HEK293 (cell line): Measurements from ENCODE around the gene TFPT.
A peak's percentile ranks its signal among the peaks of the same experiment; 100 is the strongest.

Experiments used
- CTCF ChIA-PET: fragments of 350-600 bp; formaldehyde crosslinking; extraction: SDS; loops from one replicate; lab custom pipeline; 2021; ENCODE audit warnings: antibody characterized with exemption; lab: Yijun Ruan, JAX
- POLR2A ChIA-PET: fragments of 300-600 bp; formaldehyde crosslinking; extraction: SDS; loops from one replicate; lab custom pipeline; 2020; ENCODE audit warnings: antibody characterized with exemption, inconsistent platforms; lab: Yijun Ruan, JAX
- H3K27ac ChIP-seq: fragments of 200-500 bp; sonication (Bioruptor generic); 2 replicates; pipeline ENCODE4 v1.5.1; 2014; ENCODE audit warnings: low read depth, low read length, control low read depth, inconsistent platforms; ENCODE audit errors: extremely low read depth
- H3K36me3 ChIP-seq, 2 experiments: fragments of 200-500 bp in 1 of 2; sonication (Bioruptor generic) in 1 of 2; 1 replicate in 1 of 2; 2 replicates in 1 of 2; pipeline ENCODE4 v1.5.1; 2014 to 2017; ENCODE audit warnings: inconsistent platforms in 2 of 2, low read length in 2 of 2; ENCODE audit not compliant: control insufficient read depth in 2 of 2, insufficient read depth in 1 of 2
- H3K4me1 ChIP-seq: fragments of 200-500 bp; sonication (Bioruptor generic); 2 replicates; pipeline ENCODE4 v1.5.1; 2014; ENCODE audit warnings: mild to moderate bottlenecking, low read length, inconsistent platforms; ENCODE audit not compliant: control insufficient read depth, insufficient read depth
- H3K4me3 ChIP-seq: 2 replicates; pipeline ENCODE4 v1.5.1; 2011; ENCODE audit warnings: low read depth, mild to moderate bottlenecking, control low read depth, low read length, moderate library complexity
- H3K9me3 ChIP-seq: fragments of 200-500 bp; sonication (Bioruptor generic); 2 replicates; pipeline ENCODE4 v1.5.1; 2014; ENCODE audit warnings: low read depth, low read length, inconsistent platforms; ENCODE audit not compliant: control insufficient read depth, insufficient read depth
- HOXC10 ChIP-seq: sonication (generic); formaldehyde crosslinking; IDR thresholded peaks from 2 replicates; pipeline ENCODE4 v1.8.1; 2023; ENCODE audit warnings: mild to moderate bottlenecking, missing genetic modification reagents
- HOXD13 ChIP-seq: sonication (generic); formaldehyde crosslinking; IDR thresholded peaks from 2 replicates; pipeline ENCODE4 v1.8.0; 2022; ENCODE audit warnings: missing genetic modification reagents, borderline replicate concordance
- KLF8 ChIP-seq: fragments of 450-650 bp; formaldehyde crosslinking; IDR thresholded peaks from 2 replicates; pipeline ENCODE4 v1.5.1; 2016; ENCODE audit warnings: missing biosample characterization, missing genetic modification characterization
- OVOL3 ChIP-seq: fragments of 450-650 bp; formaldehyde crosslinking; IDR thresholded peaks from 2 replicates; pipeline ENCODE4 v1.5.1; 2016; ENCODE audit warnings: missing biosample characterization, missing genetic modification characterization
- ZBTB17 ChIP-seq: fragments of 450-650 bp; formaldehyde crosslinking; IDR thresholded peaks from 2 replicates; pipeline ENCODE4 v1.5.1; 2016; ENCODE audit warnings: missing biosample characterization, missing genetic modification characterization
- ZBTB7A ChIP-seq: fragments of 450-650 bp; formaldehyde crosslinking; IDR thresholded peaks from 2 replicates; pipeline ENCODE4 v1.5.1; 2016; ENCODE audit warnings: low read depth, missing biosample characterization, missing genetic modification characterization
- ZIC2 ChIP-seq: fragments of 450-650 bp; formaldehyde crosslinking; IDR thresholded peaks from 2 replicates; pipeline ENCODE4 v1.5.1; 2016; ENCODE audit warnings: missing biosample characterization, missing genetic modification characterization
- ZNF121 ChIP-seq: fragments of 450-650 bp; formaldehyde crosslinking; IDR thresholded peaks from 2 replicates; pipeline ENCODE4 v1.5.1; 2016; ENCODE audit warnings: missing biosample characterization, missing genetic modification characterization
- ZNF629 ChIP-seq: fragments of 450-650 bp; formaldehyde crosslinking; IDR thresholded peaks from 2 replicates; pipeline ENCODE4 v1.5.1; 2017; ENCODE audit warnings: missing biosample characterization, missing genetic modification characterization
- ZSCAN30 ChIP-seq: fragments of 450-650 bp; IDR thresholded peaks from 2 replicates; pipeline ENCODE4 v1.5.1; 2018; ENCODE audit warnings: missing biosample characterization, mild to moderate bottlenecking, missing genetic modification characterization, moderate library complexity
- ZXDB ChIP-seq: fragments of 450-650 bp; formaldehyde crosslinking; IDR thresholded peaks from 2 replicates; pipeline ENCODE4 v1.5.1; 2016; ENCODE audit warnings: missing biosample characterization, missing genetic modification characterization
- TF ChIP-seq, protein P1 (sequence below): fragments of 450-650 bp; formaldehyde crosslinking; IDR thresholded peaks from 2 replicates; pipeline ENCODE4 v1.5.1; 2016; ENCODE audit warnings: missing biosample characterization, missing genetic modification characterization
- TF ChIP-seq, protein P2 (sequence below): fragments of 450-650 bp; formaldehyde crosslinking; optimal IDR thresholded peaks from 2 replicates; pipeline ENCODE3; 2016; ENCODE audit warnings: missing biosample characterization, mild to moderate bottlenecking, missing genetic modification characterization
- TF ChIP-seq, protein P3 (sequence below): fragments of 450-650 bp; formaldehyde crosslinking; IDR thresholded peaks from 2 replicates; pipeline ENCODE4 v1.5.1; 2017; ENCODE audit warnings: missing biosample characterization, missing genetic modification characterization
- TF ChIP-seq, protein P4 (sequence below): fragments of 450-650 bp; formaldehyde crosslinking; IDR thresholded peaks from 2 replicates; pipeline ENCODE4 v1.5.1; 2016; ENCODE audit warnings: missing biosample characterization, missing genetic modification characterization
- TF ChIP-seq, protein P5 (sequence below): fragments of 450-650 bp; formaldehyde crosslinking; IDR thresholded peaks from 2 replicates; pipeline ENCODE4 v1.5.1; 2017; ENCODE audit warnings: missing biosample characterization, missing genetic modification characterization
- TF ChIP-seq, protein P6 (sequence below): fragments of 450-650 bp; formaldehyde crosslinking; IDR thresholded peaks from 2 replicates; pipeline ENCODE4 v1.5.1; 2017; ENCODE audit warnings: missing biosample characterization, missing genetic modification characterization
- TF ChIP-seq, protein P7 (sequence below): fragments of 450-650 bp; formaldehyde crosslinking; IDR thresholded peaks from 2 replicates; pipeline ENCODE4 v1.5.1; 2016; ENCODE audit warnings: missing biosample characterization, missing genetic modification characterization
- TF ChIP-seq, protein P8 (sequence below): fragments of 450-650 bp; formaldehyde crosslinking; IDR thresholded peaks from 2 replicates; pipeline ENCODE4 v1.5.1; 2016; ENCODE audit warnings: missing biosample characterization, missing genetic modification characterization

The TFPT gene, protein sequence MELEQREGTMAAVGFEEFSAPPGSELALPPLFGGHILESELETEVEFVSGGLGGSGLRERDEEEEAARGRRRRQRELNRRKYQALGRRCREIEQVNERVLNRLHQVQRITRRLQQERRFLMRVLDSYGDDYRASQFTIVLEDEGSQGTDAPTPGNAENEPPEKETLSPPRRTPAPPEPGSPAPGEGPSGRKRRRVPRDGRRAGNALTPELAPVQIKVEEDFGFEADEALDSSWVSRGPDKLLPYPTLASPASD

DNA sequence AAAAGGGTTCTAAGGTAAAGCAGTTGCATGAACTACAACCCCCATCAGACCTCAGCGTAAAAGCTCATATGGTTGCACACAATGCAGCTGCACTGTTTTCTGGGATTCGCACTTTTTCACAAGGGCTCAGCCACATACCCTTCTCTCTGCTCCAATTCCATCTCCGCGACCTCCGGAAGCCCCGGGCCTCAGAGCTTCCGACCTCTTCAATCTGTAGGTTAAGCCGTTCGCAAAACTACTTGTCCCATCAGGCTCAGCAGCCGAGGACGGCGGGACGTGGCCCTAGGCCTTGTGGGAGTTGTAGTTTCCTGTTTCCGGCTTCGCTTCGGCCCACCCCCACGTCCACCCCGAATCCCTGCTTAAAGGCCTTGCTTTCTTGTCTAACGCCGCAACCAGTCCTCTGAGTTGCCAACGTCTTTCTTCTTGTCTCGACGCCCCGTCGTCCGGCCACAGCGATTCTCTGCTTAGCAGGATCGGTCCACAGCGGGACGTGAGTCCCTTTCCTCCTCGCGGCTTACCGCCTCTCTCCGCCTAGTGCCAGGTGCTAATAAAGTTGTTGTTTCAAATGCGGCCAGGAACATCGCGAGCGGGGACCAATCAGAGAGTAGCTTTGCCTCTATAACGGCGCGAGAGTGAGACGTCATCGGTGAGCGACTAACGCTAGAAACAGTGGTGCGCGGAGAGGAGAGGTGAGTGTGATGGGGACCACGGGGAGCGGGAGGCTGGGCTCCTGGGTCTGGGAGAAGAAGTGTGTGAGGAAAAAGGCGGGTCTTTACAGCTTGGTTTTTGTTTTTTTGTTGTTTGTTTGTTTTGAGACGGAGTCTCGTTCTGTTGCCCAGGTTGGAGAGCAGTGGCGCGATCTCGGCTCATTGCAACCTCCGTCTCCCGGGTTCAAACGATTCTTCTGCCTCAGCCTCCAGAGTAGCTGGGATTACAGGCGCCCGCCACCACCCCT, at the start of gene TFPT, which contains the start of gene PRPF31:
TFPT (minus strand) TSS at position 549 of the 955 bp plus-strand sequence; CDS start at position 161, 388 bp downstream.
PRPF31 (plus strand) TSS at position 646 of the 955 bp plus-strand sequence. CDS start 2,525 bp downstream, outside the sequence.
- Histone ChIP-seq H3K4me3 (peak within 1 kb of the TSS; percentile 95), H3K27ac (peak within 1 kb of the TSS; percentile 80), H3K9me3 (no peaks in the 10 kb centered on the region), H3K4me1 (peaks cover 7% of the 10 kb centered on the region), H3K36me3 (peaks cover 42 to 52% of the 10 kb centered on the region in 2 experiments)
- POLR2A ChIA-PET, result interaction anchor here (0.5 to 6.2 kb wide), 21 partner anchors 8 to 1380 kb away, joined by 3 to 116 read pairs (median 5); partner anchors contain the start of genes CNOT3, LENG1, LENG8 and MBOAT7
- CTCF ChIA-PET, result interaction anchor here (0.6 to 1.5 kb wide), 6 partner anchors 22 to 272 kb away, joined by 3 read pairs; partner anchors contain the start of gene MBOAT7
- TF ChIP-seq ZNF121 (tag by site-specific recombination) (peak; percentile 42; the same call in 1 of the 2 replicates), ZSCAN30 (tag by site-specific recombination) (peak; percentile 97), KLF8 (tag by site-specific recombination) (peak; percentile 97), ZBTB7A (tag by site-specific recombination) (no peak), HOXC10 (peak; percentile 97; the same call in 1 of the 2 replicates), ZXDB (tag by site-specific recombination) (peak; percentile 99), ZIC2 (tag by site-specific recombination) (peak; percentile 70), ZNF629 (peak; percentile 78), OVOL3 (tag by site-specific recombination) (peak; percentile 100), ZBTB17 (tag by site-specific recombination) (peak; percentile 98), HOXD13 (CRISPR knock-in tag) (peak; percentile 100)
- TF ChIP-seq, protein P1, sequence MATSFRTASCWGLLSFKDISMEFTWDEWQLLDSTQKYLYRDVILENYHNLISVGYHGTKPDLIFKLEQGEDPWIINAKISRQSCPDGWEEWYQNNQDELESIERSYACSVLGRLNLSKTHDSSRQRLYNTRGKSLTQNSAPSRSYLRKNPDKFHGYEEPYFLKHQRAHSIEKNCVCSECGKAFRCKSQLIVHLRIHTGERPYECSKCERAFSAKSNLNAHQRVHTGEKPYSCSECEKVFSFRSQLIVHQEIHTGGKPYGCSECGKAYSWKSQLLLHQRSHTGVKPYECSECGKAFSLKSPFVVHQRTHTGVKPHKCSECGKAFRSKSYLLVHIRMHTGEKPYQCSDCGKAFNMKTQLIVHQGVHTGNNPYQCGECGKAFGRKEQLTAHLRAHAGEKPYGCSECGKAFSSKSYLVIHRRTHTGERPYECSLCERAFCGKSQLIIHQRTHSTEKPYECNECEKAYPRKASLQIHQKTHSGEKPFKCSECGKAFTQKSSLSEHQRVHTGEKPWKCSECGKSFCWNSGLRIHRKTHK (tag by site-specific recombination), result no peak
- TF ChIP-seq, protein P2, sequence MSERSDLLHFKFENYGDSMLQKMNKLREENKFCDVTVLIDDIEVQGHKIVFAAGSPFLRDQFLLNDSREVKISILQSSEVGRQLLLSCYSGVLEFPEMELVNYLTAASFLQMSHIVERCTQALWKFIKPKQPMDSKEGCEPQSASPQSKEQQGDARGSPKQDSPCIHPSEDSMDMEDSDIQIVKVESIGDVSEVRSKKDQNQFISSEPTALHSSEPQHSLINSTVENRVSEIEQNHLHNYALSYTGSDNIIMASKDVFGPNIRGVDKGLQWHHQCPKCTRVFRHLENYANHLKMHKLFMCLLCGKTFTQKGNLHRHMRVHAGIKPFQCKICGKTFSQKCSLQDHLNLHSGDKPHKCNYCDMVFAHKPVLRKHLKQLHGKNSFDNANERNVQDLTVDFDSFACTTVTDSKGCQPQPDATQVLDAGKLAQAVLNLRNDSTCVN, result peak; percentile 57
- TF ChIP-seq, protein P3, sequence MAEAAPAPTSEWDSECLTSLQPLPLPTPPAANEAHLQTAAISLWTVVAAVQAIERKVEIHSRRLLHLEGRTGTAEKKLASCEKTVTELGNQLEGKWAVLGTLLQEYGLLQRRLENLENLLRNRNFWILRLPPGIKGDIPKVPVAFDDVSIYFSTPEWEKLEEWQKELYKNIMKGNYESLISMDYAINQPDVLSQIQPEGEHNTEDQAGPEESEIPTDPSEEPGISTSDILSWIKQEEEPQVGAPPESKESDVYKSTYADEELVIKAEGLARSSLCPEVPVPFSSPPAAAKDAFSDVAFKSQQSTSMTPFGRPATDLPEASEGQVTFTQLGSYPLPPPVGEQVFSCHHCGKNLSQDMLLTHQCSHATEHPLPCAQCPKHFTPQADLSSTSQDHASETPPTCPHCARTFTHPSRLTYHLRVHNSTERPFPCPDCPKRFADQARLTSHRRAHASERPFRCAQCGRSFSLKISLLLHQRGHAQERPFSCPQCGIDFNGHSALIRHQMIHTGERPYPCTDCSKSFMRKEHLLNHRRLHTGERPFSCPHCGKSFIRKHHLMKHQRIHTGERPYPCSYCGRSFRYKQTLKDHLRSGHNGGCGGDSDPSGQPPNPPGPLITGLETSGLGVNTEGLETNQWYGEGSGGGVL, result no peak
- TF ChIP-seq, protein P4, sequence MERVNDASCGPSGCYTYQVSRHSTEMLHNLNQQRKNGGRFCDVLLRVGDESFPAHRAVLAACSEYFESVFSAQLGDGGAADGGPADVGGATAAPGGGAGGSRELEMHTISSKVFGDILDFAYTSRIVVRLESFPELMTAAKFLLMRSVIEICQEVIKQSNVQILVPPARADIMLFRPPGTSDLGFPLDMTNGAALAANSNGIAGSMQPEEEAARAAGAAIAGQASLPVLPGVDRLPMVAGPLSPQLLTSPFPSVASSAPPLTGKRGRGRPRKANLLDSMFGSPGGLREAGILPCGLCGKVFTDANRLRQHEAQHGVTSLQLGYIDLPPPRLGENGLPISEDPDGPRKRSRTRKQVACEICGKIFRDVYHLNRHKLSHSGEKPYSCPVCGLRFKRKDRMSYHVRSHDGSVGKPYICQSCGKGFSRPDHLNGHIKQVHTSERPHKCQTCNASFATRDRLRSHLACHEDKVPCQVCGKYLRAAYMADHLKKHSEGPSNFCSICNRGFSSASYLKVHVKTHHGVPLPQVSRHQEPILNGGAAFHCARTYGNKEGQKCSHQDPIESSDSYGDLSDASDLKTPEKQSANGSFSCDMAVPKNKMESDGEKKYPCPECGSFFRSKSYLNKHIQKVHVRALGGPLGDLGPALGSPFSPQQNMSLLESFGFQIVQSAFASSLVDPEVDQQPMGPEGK (tag by site-specific recombination), result peak; percentile 92
- TF ChIP-seq, protein P5, sequence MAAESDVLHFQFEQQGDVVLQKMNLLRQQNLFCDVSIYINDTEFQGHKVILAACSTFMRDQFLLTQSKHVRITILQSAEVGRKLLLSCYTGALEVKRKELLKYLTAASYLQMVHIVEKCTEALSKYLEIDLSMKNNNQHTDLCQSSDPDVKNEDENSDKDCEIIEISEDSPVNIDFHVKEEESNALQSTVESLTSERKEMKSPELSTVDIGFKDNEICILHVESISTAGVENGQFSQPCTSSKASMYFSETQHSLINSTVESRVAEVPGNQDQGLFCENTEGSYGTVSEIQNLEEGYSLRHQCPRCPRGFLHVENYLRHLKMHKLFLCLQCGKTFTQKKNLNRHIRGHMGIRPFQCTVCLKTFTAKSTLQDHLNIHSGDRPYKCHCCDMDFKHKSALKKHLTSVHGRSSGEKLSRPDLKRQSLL, result peak; percentile 34
- TF ChIP-seq, protein P6, sequence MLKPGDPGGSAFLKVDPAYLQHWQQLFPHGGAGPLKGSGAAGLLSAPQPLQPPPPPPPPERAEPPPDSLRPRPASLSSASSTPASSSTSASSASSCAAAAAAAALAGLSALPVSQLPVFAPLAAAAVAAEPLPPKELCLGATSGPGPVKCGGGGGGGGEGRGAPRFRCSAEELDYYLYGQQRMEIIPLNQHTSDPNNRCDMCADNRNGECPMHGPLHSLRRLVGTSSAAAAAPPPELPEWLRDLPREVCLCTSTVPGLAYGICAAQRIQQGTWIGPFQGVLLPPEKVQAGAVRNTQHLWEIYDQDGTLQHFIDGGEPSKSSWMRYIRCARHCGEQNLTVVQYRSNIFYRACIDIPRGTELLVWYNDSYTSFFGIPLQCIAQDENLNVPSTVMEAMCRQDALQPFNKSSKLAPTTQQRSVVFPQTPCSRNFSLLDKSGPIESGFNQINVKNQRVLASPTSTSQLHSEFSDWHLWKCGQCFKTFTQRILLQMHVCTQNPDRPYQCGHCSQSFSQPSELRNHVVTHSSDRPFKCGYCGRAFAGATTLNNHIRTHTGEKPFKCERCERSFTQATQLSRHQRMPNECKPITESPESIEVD (tag by site-specific recombination), result no peak
- TF ChIP-seq, protein P7, sequence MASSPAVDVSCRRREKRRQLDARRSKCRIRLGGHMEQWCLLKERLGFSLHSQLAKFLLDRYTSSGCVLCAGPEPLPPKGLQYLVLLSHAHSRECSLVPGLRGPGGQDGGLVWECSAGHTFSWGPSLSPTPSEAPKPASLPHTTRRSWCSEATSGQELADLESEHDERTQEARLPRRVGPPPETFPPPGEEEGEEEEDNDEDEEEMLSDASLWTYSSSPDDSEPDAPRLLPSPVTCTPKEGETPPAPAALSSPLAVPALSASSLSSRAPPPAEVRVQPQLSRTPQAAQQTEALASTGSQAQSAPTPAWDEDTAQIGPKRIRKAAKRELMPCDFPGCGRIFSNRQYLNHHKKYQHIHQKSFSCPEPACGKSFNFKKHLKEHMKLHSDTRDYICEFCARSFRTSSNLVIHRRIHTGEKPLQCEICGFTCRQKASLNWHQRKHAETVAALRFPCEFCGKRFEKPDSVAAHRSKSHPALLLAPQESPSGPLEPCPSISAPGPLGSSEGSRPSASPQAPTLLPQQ (tag by site-specific recombination), result peak; percentile 86
- TF ChIP-seq, protein P8, sequence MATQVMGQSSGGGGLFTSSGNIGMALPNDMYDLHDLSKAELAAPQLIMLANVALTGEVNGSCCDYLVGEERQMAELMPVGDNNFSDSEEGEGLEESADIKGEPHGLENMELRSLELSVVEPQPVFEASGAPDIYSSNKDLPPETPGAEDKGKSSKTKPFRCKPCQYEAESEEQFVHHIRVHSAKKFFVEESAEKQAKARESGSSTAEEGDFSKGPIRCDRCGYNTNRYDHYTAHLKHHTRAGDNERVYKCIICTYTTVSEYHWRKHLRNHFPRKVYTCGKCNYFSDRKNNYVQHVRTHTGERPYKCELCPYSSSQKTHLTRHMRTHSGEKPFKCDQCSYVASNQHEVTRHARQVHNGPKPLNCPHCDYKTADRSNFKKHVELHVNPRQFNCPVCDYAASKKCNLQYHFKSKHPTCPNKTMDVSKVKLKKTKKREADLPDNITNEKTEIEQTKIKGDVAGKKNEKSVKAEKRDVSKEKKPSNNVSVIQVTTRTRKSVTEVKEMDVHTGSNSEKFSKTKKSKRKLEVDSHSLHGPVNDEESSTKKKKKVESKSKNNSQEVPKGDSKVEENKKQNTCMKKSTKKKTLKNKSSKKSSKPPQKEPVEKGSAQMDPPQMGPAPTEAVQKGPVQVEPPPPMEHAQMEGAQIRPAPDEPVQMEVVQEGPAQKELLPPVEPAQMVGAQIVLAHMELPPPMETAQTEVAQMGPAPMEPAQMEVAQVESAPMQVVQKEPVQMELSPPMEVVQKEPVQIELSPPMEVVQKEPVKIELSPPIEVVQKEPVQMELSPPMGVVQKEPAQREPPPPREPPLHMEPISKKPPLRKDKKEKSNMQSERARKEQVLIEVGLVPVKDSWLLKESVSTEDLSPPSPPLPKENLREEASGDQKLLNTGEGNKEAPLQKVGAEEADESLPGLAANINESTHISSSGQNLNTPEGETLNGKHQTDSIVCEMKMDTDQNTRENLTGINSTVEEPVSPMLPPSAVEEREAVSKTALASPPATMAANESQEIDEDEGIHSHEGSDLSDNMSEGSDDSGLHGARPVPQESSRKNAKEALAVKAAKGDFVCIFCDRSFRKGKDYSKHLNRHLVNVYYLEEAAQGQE, result peak; percentile 56; the same call in 1 of the 2 replicates
